Tibial nerve (tissue), 4 donors: ENCODE data around the gene DSC3. TPM values are rescaled to one million over a fixed set of nuclear protein-coding genes. Genes with fewer than 3 reads are reported as not detected.
"Not testable (repeated sequence)": the region's sequence is repeated elsewhere in the genome, so short reads cannot be mapped to it uniquely, and the experiment has no call there.

Source experiments
- DNase-seq, 2 donors: peaks; one replicate each; pipeline ENCODE4 v3.0.0-alpha.2; 2019; ENCODE audit warnings: low spot score in 2 of 2
- H3K27ac ChIP-seq, 4 donors: fragments of 200-600 bp; sonication (generic) in 3 of 4; one replicate each; pipeline ENCODE4 v1.5.1; 2017 to 2019; ENCODE audit warnings: mild to moderate bottlenecking in 1 of 4
- H3K27me3 ChIP-seq, 2 donors: fragments of 200-600 bp; sonication (generic) in 1 of 2; one replicate each; pipeline versions ENCODE4 v1.5.1 to v1.6.0; 2017 to 2019
- H3K36me3 ChIP-seq, 3 donors: fragments of 200-600 bp; sonication (generic); one replicate each; pipeline ENCODE4 v1.5.1; 2018 to 2019
- H3K4me1 ChIP-seq, 4 donors: fragments of 200-600 bp; sonication (generic) in 3 of 4; one replicate each; pipeline ENCODE4 v1.5.1; 2017 to 2019
- H3K4me3 ChIP-seq, 4 donors: fragments of 200-600 bp; sonication (generic) in 3 of 4; one replicate each; pipeline ENCODE4 v1.5.1; 2017 to 2019; ENCODE audit warnings: mild to moderate bottlenecking in 1 of 4, moderate library complexity in 1 of 4
- H3K9me3 ChIP-seq, 4 donors: fragments of 200-600 bp; sonication (generic) in 3 of 4; one replicate each; pipeline ENCODE4 v1.5.1; 2017 to 2019
- CTCF ChIP-seq, 5 experiments: fragments of 200-600 bp in 3 of 5; fragments of 450-650 bp in 2 of 5; sonication (generic) in 3 of 5; IDR thresholded peaks; one replicate each; pipeline ENCODE4 v1.5.1; 2016 to 2019; ENCODE audit warnings: antibody characterized with exemption in 5 of 5, mild to moderate bottlenecking in 3 of 5, moderate library complexity in 2 of 5
- EP300 ChIP-seq, 2 donors: sonication (generic); formaldehyde crosslinking; IDR thresholded peaks; one replicate each; pipeline ENCODE4 v1.6.1; 2017; ENCODE audit warnings: antibody characterized with exemption in 2 of 2, mild to moderate bottlenecking in 1 of 2
- POLR2A ChIP-seq, 2 donors: fragments of 450-650 bp; IDR thresholded peaks; one replicate each; pipeline ENCODE4 v1.6.1; 2017; ENCODE audit warnings: antibody characterized with exemption in 2 of 2, mild to moderate bottlenecking in 2 of 2, moderate library complexity in 2 of 2
- WGBS, 2 donors: methylation state at CpG; one replicate each; pipeline ENCODE4 v1.1.5; 2018; 5-methylcytosine and 5-hydroxymethylcytosine counted together
- total RNA-seq, 4 donors: library from RNA; depleted of rRNA; stranded (reverse); fragments of >200 nt; gene quantifications; one replicate each; pipeline ENCODE4 v1.1.0, GENCODE V29; 2016

The DSC3 gene
- total RNA-seq, 4 donors from 2014 or later: 5.1 to 12.4 (median 8.9) TPM

- DNase-seq: no peak
- Histone ChIP-seq H3K27ac (no peak overlapping the region), H3K4me3 (no peak overlapping the region), H3K4me1 (peaks cover 0 to 26% (median 0%) of the 10 kb centered on the region in 4 donors), H3K27me3 (peaks cover 0 to 54% of the 10 kb centered on the region in 2 donors), H3K36me3 (no peaks in the 10 kb centered on the region), H3K9me3 (no peaks in the 10 kb centered on the region)
- TF ChIP-seq POLR2A (IDR thresholded peaks at IDR 0.05) (no peak), EP300 (IDR thresholded peaks at IDR 0.05) (no peak)
- WGBS, 2 donors: 74 to 81% methylated on average over 3 of the region's 3 CpGs
These were observed 3.1 kb downstream of the DSC3 start for GRCh38 chr18:31039426-31039825.

DNA sequence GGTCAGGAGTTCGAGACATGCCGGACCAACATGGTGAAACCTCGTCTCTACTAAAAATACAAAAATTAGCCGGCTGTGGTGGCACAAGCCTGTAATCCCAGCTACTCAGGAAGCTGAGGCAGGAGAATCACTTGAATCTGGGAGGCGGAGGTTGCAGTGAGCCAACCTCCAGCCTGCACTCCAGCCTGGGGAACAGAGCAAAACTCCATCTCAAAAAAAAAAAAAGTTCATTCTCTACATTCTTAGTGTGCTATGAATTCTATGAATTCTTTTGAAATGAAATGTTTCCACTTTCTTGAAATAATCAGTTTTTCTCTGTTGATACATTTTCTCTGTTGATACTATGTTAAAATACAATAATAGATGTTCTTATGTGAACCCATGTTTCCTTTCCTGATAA lies 4.9 kb downstream of the DSC3 start:
- not testable (repeated sequence) for DNase-seq, H3K9me3 ChIP-seq, H3K4me3 ChIP-seq, H3K27ac ChIP-seq, H3K36me3 ChIP-seq
- 77 to 78% methylated on average over 5 of the region's 5 CpGs for WGBS, 2 donors
- H3K4me1 ChIP-seq: peaks cover 0 to 22% (median 0%) of the 10 kb centered on the region in 4 donors
- peaks cover 0 to 40% of the 10 kb centered on the region in 2 donors for H3K27me3 ChIP-seq

DNA sequence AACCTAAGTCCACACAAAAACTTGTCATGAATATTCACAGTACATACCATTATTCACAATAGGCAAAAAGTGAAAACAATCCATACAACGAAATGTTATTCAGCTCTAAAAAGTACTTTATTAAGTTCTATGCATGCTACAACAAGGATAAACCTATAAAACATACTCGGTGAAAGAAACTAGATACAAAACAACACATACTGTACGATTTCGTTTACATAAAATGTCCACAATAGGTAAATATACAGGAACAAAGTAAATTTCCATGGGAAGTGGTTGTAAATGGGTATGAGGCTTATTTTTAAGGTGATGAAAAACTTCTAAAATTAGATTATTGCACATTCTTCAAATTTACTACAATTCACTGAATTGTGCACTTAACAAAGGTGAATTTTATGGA lies 8.0 kb downstream of the DSC3 start:
- TF ChIP-seq EP300 (IDR thresholded peaks at IDR 0.05) (no peak), CTCF (IDR thresholded peaks at IDR 0.05) (no peak), POLR2A (IDR thresholded peaks at IDR 0.05) (no peak)

DNA sequence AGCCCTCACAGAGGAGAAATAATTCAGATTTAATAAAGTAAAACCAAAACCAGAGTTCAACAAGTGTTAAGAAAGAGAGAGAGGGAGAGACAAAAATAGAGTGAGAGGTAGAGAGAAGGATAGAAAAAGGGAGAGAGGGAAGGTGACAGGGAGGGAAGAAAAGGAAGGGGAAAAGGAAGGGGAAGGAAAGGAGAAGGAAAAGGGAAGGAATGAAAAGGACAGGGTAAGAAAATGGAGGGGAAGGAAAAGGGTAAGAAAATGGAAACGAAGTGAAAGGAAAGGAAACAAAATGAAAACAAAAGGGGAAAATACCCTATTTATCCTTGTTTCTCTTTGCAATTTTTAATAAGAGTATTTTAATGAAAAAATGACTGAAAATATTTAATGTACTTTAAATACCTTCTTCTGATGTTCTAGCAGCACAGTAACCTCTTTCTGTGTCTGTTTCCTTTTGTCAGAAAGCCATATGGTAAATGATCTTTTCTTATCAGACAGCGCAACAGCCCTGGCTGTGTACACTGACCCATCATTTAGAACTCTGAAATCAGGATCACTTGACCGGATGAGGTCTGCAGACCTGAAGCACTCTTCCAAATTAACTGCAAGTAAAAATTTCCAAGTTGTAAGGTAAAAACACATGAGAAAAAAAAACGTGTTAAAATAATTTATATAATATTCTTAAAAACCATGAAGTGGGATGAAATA lies 11.8 kb downstream of the DSC3 start:
- 75 to 79% methylated on average over 4 of the region's 4 CpGs for WGBS, 2 donors
- TF ChIP-seq EP300 (IDR thresholded peaks at IDR 0.05) (no peak), POLR2A (IDR thresholded peaks at IDR 0.05) (no peak), CTCF (IDR thresholded peaks at IDR 0.05) (no peak)
- no peak overlapping the region for H3K27ac ChIP-seq
- DNase-seq: no peak
- H3K4me3 ChIP-seq: no peak overlapping the region
- H3K27me3 ChIP-seq: no peaks in the 10 kb centered on the region
- H3K4me1 ChIP-seq: no peaks in the 10 kb centered on the region
- H3K36me3 ChIP-seq: no peaks in the 10 kb centered on the region
- H3K9me3 ChIP-seq: no peaks in the 10 kb centered on the region

More for the DNA sequence above, 8.0 kb downstream of the DSC3 start:
- Histone ChIP-seq H3K27ac (no peak overlapping the region), H3K9me3 (no peaks in the 10 kb centered on the region), H3K36me3 (no peaks in the 10 kb centered on the region), H3K27me3 (peaks cover 0 to 8% of the 10 kb centered on the region in 2 donors), H3K4me1 (no peaks in the 10 kb centered on the region), H3K4me3 (no peak overlapping the region)
- 88 to 93% methylated on average over 4 of the region's 4 CpGs for WGBS, 2 donors
- DNase-seq: no peak

DNA sequence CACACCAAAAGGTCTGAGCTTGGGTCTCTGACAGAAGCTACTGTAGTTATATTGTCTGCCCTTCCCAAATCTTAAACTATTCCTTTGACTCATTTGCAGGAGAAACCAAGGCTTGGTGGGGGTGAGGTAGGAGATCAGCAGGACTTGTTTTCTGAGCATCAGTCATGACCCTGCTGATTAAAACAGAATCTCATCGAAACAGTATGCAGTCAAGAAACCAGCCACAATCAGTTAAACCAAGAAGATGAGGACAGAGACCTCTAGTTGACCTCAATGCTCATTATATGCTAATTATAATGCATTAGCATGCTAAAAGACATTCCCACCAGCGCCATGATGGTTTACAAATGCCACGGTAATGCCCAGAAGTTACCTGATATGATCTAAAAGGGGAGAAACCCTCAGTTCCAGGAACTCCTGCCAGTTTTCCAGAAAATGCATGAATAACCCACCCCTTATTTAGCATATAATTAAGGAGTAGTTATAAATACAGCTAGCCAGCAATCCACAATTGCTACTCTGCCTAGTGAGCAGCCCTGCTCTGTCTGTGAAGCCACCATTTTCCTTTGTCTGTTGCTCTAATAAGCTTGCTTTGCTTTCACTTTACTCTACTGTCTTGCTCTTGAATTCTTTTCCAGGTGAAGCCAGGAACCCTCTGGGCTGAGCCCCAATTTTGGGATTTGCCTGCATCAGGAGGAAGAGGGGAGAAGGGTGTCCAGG lies 26.7 kb downstream of the DSC3 start:
- WGBS, 2 donors: 90 to 96% methylated on average over 3 of the region's 3 CpGs

DNA sequence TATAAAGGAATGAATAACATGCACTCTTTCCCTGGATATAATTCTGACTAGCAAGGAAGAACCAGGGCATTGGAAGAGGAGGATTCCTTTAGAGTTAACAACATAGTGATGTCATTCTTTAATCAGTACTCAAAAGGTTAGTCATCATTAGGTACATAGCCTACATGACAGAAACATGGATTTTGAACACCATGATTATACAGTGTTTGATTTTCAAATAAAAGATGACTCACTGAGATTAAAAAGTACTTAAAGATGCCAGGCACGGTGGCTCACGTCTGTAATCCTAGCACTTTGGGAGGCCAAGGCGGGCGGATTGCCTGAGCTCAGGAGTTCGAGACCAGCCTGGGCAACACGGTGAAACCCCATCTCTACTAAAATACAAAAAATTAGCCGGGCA lies 31.1 kb downstream of the DSC3 start:
- not testable (repeated sequence) for H3K27ac ChIP-seq, H3K36me3 ChIP-seq, H3K27me3 ChIP-seq, H3K4me1 ChIP-seq, DNase-seq, H3K4me3 ChIP-seq, H3K9me3 ChIP-seq
- 90 to 95% methylated on average over 7 of the region's 7 CpGs for WGBS, 2 donors

More for the DNA sequence above, 26.7 kb downstream of the DSC3 start:
- H3K27me3 ChIP-seq: no peaks in the 10 kb centered on the region
- no peak for DNase-seq
- H3K9me3 ChIP-seq: no peaks in the 10 kb centered on the region
- no peak overlapping the region for H3K27ac ChIP-seq
- H3K36me3 ChIP-seq: no peaks in the 10 kb centered on the region
- TF ChIP-seq POLR2A (IDR thresholded peaks at IDR 0.05) (no peak), CTCF (IDR thresholded peaks at IDR 0.05) (no peak), EP300 (IDR thresholded peaks at IDR 0.05) (no peak)
- H3K4me3 ChIP-seq: no peak overlapping the region
- H3K4me1 ChIP-seq: no peaks in the 10 kb centered on the region
